ENCODE measurements around the gene LRCH2. TPM values are rescaled to one million over a fixed set of nuclear protein-coding genes. Genes with fewer than 3 reads are reported as not detected.

Gene LRCH2
- total RNA-seq, 1 donor from 2014 or later, result 0.75 TPM

DNA sequence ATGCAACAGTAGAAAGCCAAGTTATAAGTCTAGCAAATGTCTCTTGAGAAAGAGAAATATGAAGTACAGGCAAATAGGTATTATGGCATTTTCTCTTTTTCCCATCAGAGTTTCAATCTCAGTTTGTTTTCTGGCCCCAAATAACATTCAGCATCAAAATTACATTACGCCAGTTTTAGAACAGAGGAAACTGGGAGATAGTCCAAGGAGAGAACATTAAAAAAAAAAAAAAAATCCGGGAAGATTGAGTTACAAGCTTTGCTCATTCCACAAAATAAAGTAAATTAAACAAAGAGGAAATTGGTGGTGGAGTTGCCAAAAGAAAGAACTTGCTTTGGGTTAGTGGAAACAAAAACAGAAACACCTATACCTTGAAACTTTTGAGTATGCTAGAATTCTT is 166.1 kb downstream of the LRCH2 start:
- DNase-seq (ENCODE audit: low read depth), result no peak
- H3K4me3 ChIP-seq (ENCODE audit: low read depth, low read length), result no peak overlapping the region
- TF ChIP-seq, protein P1, sequence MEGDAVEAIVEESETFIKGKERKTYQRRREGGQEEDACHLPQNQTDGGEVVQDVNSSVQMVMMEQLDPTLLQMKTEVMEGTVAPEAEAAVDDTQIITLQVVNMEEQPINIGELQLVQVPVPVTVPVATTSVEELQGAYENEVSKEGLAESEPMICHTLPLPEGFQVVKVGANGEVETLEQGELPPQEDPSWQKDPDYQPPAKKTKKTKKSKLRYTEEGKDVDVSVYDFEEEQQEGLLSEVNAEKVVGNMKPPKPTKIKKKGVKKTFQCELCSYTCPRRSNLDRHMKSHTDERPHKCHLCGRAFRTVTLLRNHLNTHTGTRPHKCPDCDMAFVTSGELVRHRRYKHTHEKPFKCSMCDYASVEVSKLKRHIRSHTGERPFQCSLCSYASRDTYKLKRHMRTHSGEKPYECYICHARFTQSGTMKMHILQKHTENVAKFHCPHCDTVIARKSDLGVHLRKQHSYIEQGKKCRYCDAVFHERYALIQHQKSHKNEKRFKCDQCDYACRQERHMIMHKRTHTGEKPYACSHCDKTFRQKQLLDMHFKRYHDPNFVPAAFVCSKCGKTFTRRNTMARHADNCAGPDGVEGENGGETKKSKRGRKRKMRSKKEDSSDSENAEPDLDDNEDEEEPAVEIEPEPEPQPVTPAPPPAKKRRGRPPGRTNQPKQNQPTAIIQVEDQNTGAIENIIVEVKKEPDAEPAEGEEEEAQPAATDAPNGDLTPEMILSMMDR (conservative IDR thresholded peaks at IDR 0.05; ENCODE audit: low read depth, low read length), result no peak

DNA sequence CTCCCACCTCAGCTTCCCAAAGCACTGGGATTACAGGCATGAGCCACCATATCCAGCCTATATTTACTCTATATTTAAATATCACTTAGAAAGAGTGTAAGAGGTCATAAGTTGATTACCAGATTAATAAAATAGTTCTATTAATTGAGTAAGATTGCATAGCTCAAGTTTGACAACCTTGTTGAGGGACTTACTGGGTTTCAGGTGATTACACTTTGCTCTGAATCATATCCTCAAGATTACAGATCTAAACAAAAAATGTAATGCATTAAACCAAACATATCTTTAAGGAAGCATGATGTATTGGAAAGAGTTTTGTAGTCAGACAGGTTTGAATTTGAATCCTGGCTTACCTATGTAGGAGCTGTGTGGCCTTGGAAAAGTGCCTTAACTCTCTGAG is 168.6 kb downstream of the LRCH2 start:
- H3K4me3 ChIP-seq (ENCODE audit: low read depth, low read length), result no peak overlapping the region
- DNase-seq (ENCODE audit: low read depth), result no peak
- TF ChIP-seq, protein P1 (conservative IDR thresholded peaks at IDR 0.05; ENCODE audit: low read depth, low read length), result no peak

Other genes with a start within 250 kb of the LRCH2 start
- 0.22 and 2.3 TPM in 2 replicates for gene IL13RA2, start 216.5 kb downstream of the LRCH2 start, total RNA-seq
- not detected in 2 replicates for gene RBMXL3, start 44.7 kb downstream of the LRCH2 start, total RNA-seq
- gene LUZP4, start 55.6 kb upstream of the LRCH2 start, total RNA-seq, result not detected in 2 replicates